ENCODE data around the gene PTPN2. TPM values are rescaled to one million over a fixed set of nuclear protein-coding genes. Genes with fewer than 3 reads are reported as not detected.

PTPN2 gene
- total RNA-seq, 1 experiment from 2014 or later, result 55.0 TPM

DNA sequence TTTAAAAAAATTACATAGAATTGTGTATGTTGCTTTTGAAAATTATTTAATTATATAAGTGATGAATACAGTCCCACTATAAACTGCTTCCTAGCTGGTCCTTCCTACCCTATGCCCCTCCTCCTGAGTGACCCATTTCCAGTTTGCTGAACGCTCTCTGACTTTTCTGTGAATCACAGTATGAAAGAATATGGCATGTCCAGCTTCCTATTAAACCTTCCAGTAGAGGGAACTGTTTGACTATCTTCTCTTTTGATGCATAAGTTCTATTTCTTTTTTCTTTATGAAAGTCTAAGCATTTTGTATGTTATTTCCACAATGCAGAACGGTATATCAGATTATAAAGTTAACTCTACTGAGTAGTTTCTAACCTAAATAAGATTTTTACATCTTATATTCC, 139.9 kb downstream of the PTPN2 start:
- BruUV-seq (replicated peaks), result no TSS peak
- H3K36me3 ChIP-seq (ENCODE audit: control insufficient read depth, insufficient read depth, low read length), result no peaks in the 10 kb centered on the region
- H3K4me1 ChIP-seq, result peaks cover 8% of the 10 kb centered on the region; the same call in 1 of the 2 replicates
- Mint-ChIP-seq H3K9me3 (ENCODE audit: unreplicated experiment) (no peaks in the 10 kb centered on the region), H3K4me1 (ENCODE audit: low read depth, unreplicated experiment) (no peaks in the 10 kb centered on the region), H3K36me3 (ENCODE audit: insufficient read depth, unreplicated experiment) (peaks cover 2% of the 10 kb centered on the region), H3K4me3 (ENCODE audit: unreplicated experiment) (no peak overlapping the region), H3K27me3 (ENCODE audit: insufficient read depth, unreplicated experiment) (no peaks in the 10 kb centered on the region), H3K27ac (ENCODE audit: unreplicated experiment) (no peak overlapping the region)
- intact Hi-C loops (cut with micrococcal nuclease; ENCODE audit: unreplicated experiment), result loop anchor here (1.0 to 2.0 kb wide), 4 partner anchors 13 to 190 kb away; no protein-coding TSS in a partner anchor
- TF ChIP-seq, protein P1, sequence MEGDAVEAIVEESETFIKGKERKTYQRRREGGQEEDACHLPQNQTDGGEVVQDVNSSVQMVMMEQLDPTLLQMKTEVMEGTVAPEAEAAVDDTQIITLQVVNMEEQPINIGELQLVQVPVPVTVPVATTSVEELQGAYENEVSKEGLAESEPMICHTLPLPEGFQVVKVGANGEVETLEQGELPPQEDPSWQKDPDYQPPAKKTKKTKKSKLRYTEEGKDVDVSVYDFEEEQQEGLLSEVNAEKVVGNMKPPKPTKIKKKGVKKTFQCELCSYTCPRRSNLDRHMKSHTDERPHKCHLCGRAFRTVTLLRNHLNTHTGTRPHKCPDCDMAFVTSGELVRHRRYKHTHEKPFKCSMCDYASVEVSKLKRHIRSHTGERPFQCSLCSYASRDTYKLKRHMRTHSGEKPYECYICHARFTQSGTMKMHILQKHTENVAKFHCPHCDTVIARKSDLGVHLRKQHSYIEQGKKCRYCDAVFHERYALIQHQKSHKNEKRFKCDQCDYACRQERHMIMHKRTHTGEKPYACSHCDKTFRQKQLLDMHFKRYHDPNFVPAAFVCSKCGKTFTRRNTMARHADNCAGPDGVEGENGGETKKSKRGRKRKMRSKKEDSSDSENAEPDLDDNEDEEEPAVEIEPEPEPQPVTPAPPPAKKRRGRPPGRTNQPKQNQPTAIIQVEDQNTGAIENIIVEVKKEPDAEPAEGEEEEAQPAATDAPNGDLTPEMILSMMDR (IDR thresholded peaks at IDR 0.05; ENCODE audit: insufficient read depth in 1 of 2, low read depth in 1 of 2, low read length in 1 of 2, severe bottlenecking in 1 of 2, unreplicated experiment in 1 of 2), result peak; percentile 31 to 49
- DNase-seq, result peak in 1 of 2 experiments; percentile 38
- H3K27me3 ChIP-seq (replicated peaks; ENCODE audit: control insufficient read depth, insufficient read depth, low read length), result no peaks in the 10 kb centered on the region
- H3K9me3 ChIP-seq, result no peaks in the 10 kb centered on the region; the same call in 1 of the 2 replicates
- POLR2A ChIA-PET, result interaction anchor here (1.0 kb wide), 1 partner anchor 140 kb away, joined by 12 read pairs; the partner anchor contains the start of gene PTPN2
- no peak overlapping the region for H3K4me3 ChIP-seq (ENCODE audit: low read depth, low read length)
- CTCF ChIA-PET, result interaction anchor here (0.5 to 1.6 kb wide), 7 partner anchors 25 to 190 kb away, joined by 3 to 16 read pairs (median 4); no protein-coding TSS in a partner anchor

DNA sequence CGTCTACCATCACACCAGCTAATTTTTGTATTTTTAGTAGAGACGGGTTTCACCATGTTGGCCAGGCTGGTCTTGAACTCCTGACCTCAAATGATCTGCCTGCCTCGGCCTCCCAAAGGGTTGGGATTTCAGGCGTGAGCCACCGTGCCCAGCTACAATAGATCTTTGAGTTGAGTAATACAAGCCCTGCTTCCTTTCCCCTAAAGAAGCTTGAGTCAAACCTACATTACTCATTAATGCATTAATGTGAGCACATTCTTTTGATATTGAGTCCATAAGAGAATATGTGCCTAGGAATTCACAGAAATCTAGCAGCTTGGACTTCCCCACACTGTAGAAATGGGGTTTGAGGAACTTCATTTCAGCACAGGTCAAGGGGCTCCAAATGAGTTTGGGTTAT, 141.6 kb downstream of the PTPN2 start:
- POLR2A ChIA-PET, result no interaction called here
- Mint-ChIP-seq H3K9me3 (ENCODE audit: unreplicated experiment) (no peaks in the 10 kb centered on the region), H3K4me1 (ENCODE audit: low read depth, unreplicated experiment) (no peaks in the 10 kb centered on the region), H3K4me3 (ENCODE audit: unreplicated experiment) (no peak overlapping the region), H3K27me3 (ENCODE audit: insufficient read depth, unreplicated experiment) (no peaks in the 10 kb centered on the region), H3K36me3 (ENCODE audit: insufficient read depth, unreplicated experiment) (no peaks in the 10 kb centered on the region), H3K27ac (ENCODE audit: unreplicated experiment) (no peak overlapping the region)
- DNase-seq, result no peak
- CTCF ChIA-PET, result no interaction called here
- no peaks in the 10 kb centered on the region for H3K36me3 ChIP-seq (ENCODE audit: control insufficient read depth, insufficient read depth, low read length)
- H3K9me3 ChIP-seq, result no peaks in the 10 kb centered on the region; the same call in 1 of the 2 replicates
- no TSS peak for BruUV-seq (replicated peaks)
- H3K27me3 ChIP-seq (replicated peaks; ENCODE audit: control insufficient read depth, insufficient read depth, low read length), result no peaks in the 10 kb centered on the region
- H3K4me3 ChIP-seq (ENCODE audit: low read depth, low read length), result no peak overlapping the region
- intact Hi-C loops (cut with micrococcal nuclease; ENCODE audit: unreplicated experiment), result no loop called here
- TF ChIP-seq, protein P1 (IDR thresholded peaks at IDR 0.05; ENCODE audit: insufficient read depth in 1 of 2, low read depth in 1 of 2, low read length in 1 of 2, severe bottlenecking in 1 of 2, unreplicated experiment in 1 of 2), result no peak
- H3K4me1 ChIP-seq, result peaks cover 8% of the 10 kb centered on the region; the same call in 1 of the 2 replicates

Other genes starting within 250 kb of the PTPN2 start
- gene SPIRE1, start 226.1 kb downstream of the PTPN2 start, total RNA-seq (2022), result 9.2 and 9.5 TPM in 2 replicates
- 26.4 and 29.7 TPM in 2 replicates for gene CEP76, start 181.5 kb downstream of the PTPN2 start, total RNA-seq (2022)
- 106 and 108 TPM in 2 replicates for gene PSMG2, start 181.2 kb downstream of the PTPN2 start, total RNA-seq (2022)
- 116 and 118 TPM in 2 replicates for gene SEH1L, start 63.8 kb upstream of the PTPN2 start, total RNA-seq (2022)
- gene CEP192, start 107.1 kb upstream of the PTPN2 start, total RNA-seq (2022), result 33.5 and 38.1 TPM in 2 replicates